ENCODE results near the gene TNS3. TPM values are rescaled to one million over a fixed set of nuclear protein-coding genes. Genes with fewer than 3 reads are reported as not detected.
A peak's percentile ranks its signal among the peaks of the same experiment; 100 is the strongest.

Gene TNS3
- total and polyA plus RNA-seq, 2 donors (not counting 3 experiments of a cell fraction or from before 2014, with no cell fraction given), result 10.4 to 45.1 TPM

- Histone ChIP-seq H3K9me1 (replicated peaks; ENCODE audit: control insufficient read depth, extremely low read depth, insufficient read depth, low read length) (no peaks in the 10 kb centered on the region), H3K36me3 (ENCODE audit: control insufficient read depth in 2 of 2, extremely low read depth in 1 of 2, insufficient read depth in 2 of 2, low read length in 2 of 2) (no peaks in the 10 kb centered on the region), H2AFZ (ENCODE audit: low read depth, low read length) (no peak overlapping the region), H3K4me3 (replicated peaks in 1 of 3; ENCODE audit: insufficient read depth in 1 of 3, low read depth in 1 of 3, low read length in 3 of 3) (no peak overlapping the region), H3K4me2 (ENCODE audit: insufficient read depth, low read length) (no peak overlapping the region), H3K4me1 (ENCODE audit: control insufficient read depth, extremely low read depth, insufficient read depth, low read length) (peaks cover 32% of the 10 kb centered on the region), H3K9ac (replicated peaks; ENCODE audit: extremely low read depth, insufficient read depth, low read length) (no peak overlapping the region), H3K79me2 (ENCODE audit: control insufficient read depth, insufficient read depth, low read length) (no peaks in the 10 kb centered on the region), H3K9me3 (replicated peaks; ENCODE audit: control insufficient read depth, insufficient read depth, low read length) (no peaks in the 10 kb centered on the region), H3K27ac (ENCODE audit: insufficient read depth, low read depth, low read length) (no peak overlapping the region), H4K20me1 (replicated peaks; ENCODE audit: control insufficient read depth, extremely low read depth, insufficient read depth, low read length) (no peaks in the 10 kb centered on the region), H3K27me3 (ENCODE audit: control insufficient read depth in 2 of 2, insufficient read depth in 2 of 2, low read length in 2 of 2) (no peaks in the 10 kb centered on the region)
- CTCF ChIA-PET, result no interaction called here
- BruUV-seq (replicated peaks), result no TSS peak
- DNase-seq (ENCODE audit: low read depth, low spot score) (no peak), FAIRE-seq (no peak)
- no peak for TF ChIP-seq JUN (IDR thresholded peaks at IDR 0.05; ENCODE audit: borderline replicate concordance, insufficient read depth, insufficient read length, low read depth)
- dilution Hi-C loops (cut with MboI; ENCODE audit: extremely low pct_ligation_motif_present, low sequenced_read_pairs) (no loop called here), intact Hi-C loops (cut with micrococcal nuclease) (no loop called here)
- POLR2A ChIA-PET, result no interaction called here
Observed at GRCh38 chr7:47330026-47330425, 251.9 kb downstream of the TNS3 start.

- H3K36me3 ChIP-seq (ENCODE audit: control insufficient read depth in 2 of 2, extremely low read depth in 1 of 2, insufficient read depth in 2 of 2, low read length in 2 of 2), result no peaks in the 10 kb centered on the region
- dilution Hi-C loops (cut with MboI; ENCODE audit: extremely low pct_ligation_motif_present, low sequenced_read_pairs) (no loop called here), intact Hi-C loops (cut with micrococcal nuclease) (loop anchor here (5.0 to 10.0 kb wide), 3 partner anchors 62 to 1765 kb away; no protein-coding TSS in a partner anchor)
- POLR2A ChIA-PET, result no interaction called here
- no peaks in the 10 kb centered on the region for H3K9me3 ChIP-seq (replicated peaks; ENCODE audit: control insufficient read depth, insufficient read depth, low read length)
- no peak overlapping the region for H2AFZ ChIP-seq (ENCODE audit: low read depth, low read length)
- peaks cover 32% of the 10 kb centered on the region for H3K4me1 ChIP-seq (ENCODE audit: control insufficient read depth, extremely low read depth, insufficient read depth, low read length)
- no peak for DNase-seq (ENCODE audit: low read depth, low spot score)
- H3K4me3 ChIP-seq (replicated peaks in 1 of 3; ENCODE audit: insufficient read depth in 1 of 3, low read depth in 1 of 3, low read length in 3 of 3), result no peak overlapping the region
- H3K27me3 ChIP-seq (ENCODE audit: control insufficient read depth in 2 of 2, insufficient read depth in 2 of 2, low read length in 2 of 2), result no peaks in the 10 kb centered on the region
- H3K27ac ChIP-seq (ENCODE audit: insufficient read depth, low read depth, low read length), result peak overlapping the region; percentile 15
- BruUV-seq (replicated peaks), result no TSS peak
- TF ChIP-seq MYC (IDR thresholded peaks at IDR 0.05; ENCODE audit: low read depth, low read length), result no peak
- TF ChIP-seq CTCF (IDR thresholded peaks at IDR 0.05; ENCODE audit: extremely low read depth in 1 of 2, insufficient read depth in 1 of 2, low read depth in 1 of 2, low read length in 2 of 2), result no peak
- no peak for TF ChIP-seq MAX (IDR thresholded peaks at IDR 0.05; ENCODE audit: insufficient read depth, insufficient read length)
- no peak for TF ChIP-seq GATA2 (IDR thresholded peaks at IDR 0.05; ENCODE audit: insufficient read depth, insufficient read length, low read depth, low read length)
- TF ChIP-seq JUN (IDR thresholded peaks at IDR 0.05; ENCODE audit: borderline replicate concordance, insufficient read depth, insufficient read length, low read depth), result no peak
- no peak for TF ChIP-seq POLR2AphosphoS5 (IDR thresholded peaks at IDR 0.05; ENCODE audit: insufficient read depth, low read depth, low read length)
- FAIRE-seq, result peak; percentile 63
- no peaks in the 10 kb centered on the region for H3K79me2 ChIP-seq (ENCODE audit: control insufficient read depth, insufficient read depth, low read length)
- H3K9ac ChIP-seq (replicated peaks; ENCODE audit: extremely low read depth, insufficient read depth, low read length), result no peak overlapping the region
- CTCF ChIA-PET, result no interaction called here
- no peaks in the 10 kb centered on the region for H4K20me1 ChIP-seq (replicated peaks; ENCODE audit: control insufficient read depth, extremely low read depth, insufficient read depth, low read length)
- no peak overlapping the region for H3K4me2 ChIP-seq (ENCODE audit: insufficient read depth, low read length)
- no peaks in the 10 kb centered on the region for H3K9me1 ChIP-seq (replicated peaks; ENCODE audit: control insufficient read depth, extremely low read depth, insufficient read depth, low read length)
Observed at GRCh38 chr7:47329320-47329926, 252.5 kb downstream of the TNS3 start.

Data from endothelial cell of umbilical vein (primary cell).